Loucy (cell line): ENCODE data around the gene HGFAC.

Experiments
- H2AFZ ChIP-seq: fragments of 200-600 bp; sonication (generic); 2 replicates; pipeline ENCODE4 v1.6.0; 2016; ENCODE audit warnings: antibody characterized with exemption, mild to moderate bottlenecking, low read length, moderate library complexity
- H3F3A ChIP-seq: fragments of 200-600 bp; 2 replicates; pipeline ENCODE4 v1.6.0; 2016; ENCODE audit warnings: antibody characterized with exemption, low read depth, mild to moderate bottlenecking
- H3K27me3 ChIP-seq: fragments of 200-600 bp; sonication (generic); 2 replicates; pipeline ENCODE4 v1.6.1; 2014; ENCODE audit warnings: low read length, mild to moderate bottlenecking; ENCODE audit not compliant: insufficient read depth, poor library complexity, severe bottlenecking
- H3K36me3 ChIP-seq: fragments of 200-600 bp; sonication (generic); 2 replicates; pipeline ENCODE4 v1.6.1; 2016; ENCODE audit warnings: low read length; ENCODE audit not compliant: insufficient read depth
- H3K4me1 ChIP-seq: fragments of 200-600 bp; sonication (generic); 2 replicates; pipeline ENCODE4 v1.5.1; 2014; ENCODE audit warnings: low read length, mild to moderate bottlenecking; ENCODE audit not compliant: insufficient read depth, poor library complexity, severe bottlenecking
- H3K4me2 ChIP-seq: fragments of 200-600 bp; sonication (generic); 2 replicates; pipeline ENCODE4 v1.6.0; 2014; ENCODE audit warnings: antibody characterized with exemption, low read length, low read depth, mild to moderate bottlenecking; ENCODE audit not compliant: poor library complexity, severe bottlenecking
- H3K4me3 ChIP-seq: fragments of 200-600 bp; sonication (generic); 2 replicates; pipeline ENCODE4 v1.5.1; 2014; ENCODE audit warnings: low read length, mild to moderate bottlenecking, mixed read lengths; ENCODE audit not compliant: poor library complexity, severe bottlenecking
- H3K79me2 ChIP-seq: fragments of 200-600 bp; sonication (generic); 2 replicates; pipeline ENCODE4 v1.6.1; 2014; ENCODE audit warnings: low read length; ENCODE audit not compliant: insufficient read depth
- H3K9ac ChIP-seq: fragments of 200-600 bp; sonication (generic); 2 replicates; pipeline ENCODE4 v1.6.0; 2014; ENCODE audit warnings: mild to moderate bottlenecking, low read depth, low read length, moderate library complexity; ENCODE audit not compliant: poor library complexity, severe bottlenecking
- H3K9me2 ChIP-seq: fragments of 200-600 bp; sonication (generic); replicated peaks from 2 replicates; pipeline ENCODE4 v1.6.1; 2016; ENCODE audit warnings: low read depth, low read length, mixed read lengths
- H3K9me3 ChIP-seq: fragments of 200-600 bp; sonication (generic); 2 replicates; pipeline ENCODE4 v1.6.1; 2014; ENCODE audit warnings: mild to moderate bottlenecking, antibody characterized with exemption, low read length, low read depth; ENCODE audit not compliant: insufficient read depth
- H4K20me1 ChIP-seq: fragments of 200-600 bp; sonication (generic); 2 replicates; pipeline ENCODE4 v1.6.0; 2014; ENCODE audit warnings: antibody characterized with exemption, low read length, mild to moderate bottlenecking; ENCODE audit not compliant: insufficient read depth, poor library complexity, severe bottlenecking
- EZH2phosphoT487 ChIP-seq: fragments of 200-600 bp; IDR thresholded peaks from 2 replicates; pipeline ENCODE4 v1.6.1; 2018; ENCODE audit warnings: antibody characterized with exemption, mild to moderate bottlenecking, moderate library complexity, borderline replicate concordance
- TF ChIP-seq, protein P1 (sequence below): fragments of 200-600 bp; sonication (generic); conservative IDR thresholded peaks from 2 replicates; pipeline ENCODE4 v1.5.1; 2014; ENCODE audit warnings: mild to moderate bottlenecking, antibody characterized with exemption, low read length

HGFAC gene

DNA sequence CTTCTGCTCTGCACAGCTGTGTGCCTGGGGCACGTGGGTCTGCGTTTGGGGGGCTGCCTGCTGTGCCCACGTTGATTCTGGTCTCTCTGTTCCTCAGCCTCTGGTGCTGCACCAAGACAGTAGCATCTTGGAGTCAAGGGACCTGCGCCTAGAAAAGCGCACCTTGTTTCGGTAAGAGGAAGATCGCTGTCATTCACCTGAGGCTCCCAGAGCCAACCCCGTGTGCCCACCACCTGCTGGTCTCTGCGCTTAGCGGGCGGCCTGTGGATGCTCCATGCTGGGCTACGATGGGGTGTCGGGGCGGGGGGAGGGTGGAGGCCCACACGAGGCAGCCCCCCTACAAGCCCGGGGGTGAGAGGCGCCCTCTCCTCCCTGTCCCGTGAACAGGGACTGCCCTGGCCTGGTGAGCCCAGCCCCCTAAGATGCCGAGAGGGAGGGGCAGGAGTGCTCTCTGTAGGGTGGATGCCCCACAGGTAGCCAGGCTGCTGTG is 18.9 kb upstream of the HGFAC start:
- H2AFZ ChIP-seq, result no peak overlapping the region
- H3K27me3 ChIP-seq, result no peaks in the 10 kb centered on the region
- H3K36me3 ChIP-seq, result peaks cover 66% of the 10 kb centered on the region; the same call in 1 of the 2 replicates
- no peaks in the 10 kb centered on the region for H3K9me3 ChIP-seq
- TF ChIP-seq EZH2phosphoT487, result no peak
- TF ChIP-seq, protein P1, sequence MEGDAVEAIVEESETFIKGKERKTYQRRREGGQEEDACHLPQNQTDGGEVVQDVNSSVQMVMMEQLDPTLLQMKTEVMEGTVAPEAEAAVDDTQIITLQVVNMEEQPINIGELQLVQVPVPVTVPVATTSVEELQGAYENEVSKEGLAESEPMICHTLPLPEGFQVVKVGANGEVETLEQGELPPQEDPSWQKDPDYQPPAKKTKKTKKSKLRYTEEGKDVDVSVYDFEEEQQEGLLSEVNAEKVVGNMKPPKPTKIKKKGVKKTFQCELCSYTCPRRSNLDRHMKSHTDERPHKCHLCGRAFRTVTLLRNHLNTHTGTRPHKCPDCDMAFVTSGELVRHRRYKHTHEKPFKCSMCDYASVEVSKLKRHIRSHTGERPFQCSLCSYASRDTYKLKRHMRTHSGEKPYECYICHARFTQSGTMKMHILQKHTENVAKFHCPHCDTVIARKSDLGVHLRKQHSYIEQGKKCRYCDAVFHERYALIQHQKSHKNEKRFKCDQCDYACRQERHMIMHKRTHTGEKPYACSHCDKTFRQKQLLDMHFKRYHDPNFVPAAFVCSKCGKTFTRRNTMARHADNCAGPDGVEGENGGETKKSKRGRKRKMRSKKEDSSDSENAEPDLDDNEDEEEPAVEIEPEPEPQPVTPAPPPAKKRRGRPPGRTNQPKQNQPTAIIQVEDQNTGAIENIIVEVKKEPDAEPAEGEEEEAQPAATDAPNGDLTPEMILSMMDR, result no peak
- H3K79me2 ChIP-seq, result no peaks in the 10 kb centered on the region
- H3K4me2 ChIP-seq, result no peak overlapping the region
- no peak overlapping the region for H3K4me3 ChIP-seq
- H3K4me1 ChIP-seq, result no peaks in the 10 kb centered on the region
- H3K9ac ChIP-seq, result no peak overlapping the region
- H3F3A ChIP-seq, result no peaks in the 10 kb centered on the region
- H4K20me1 ChIP-seq, result no peaks in the 10 kb centered on the region
- H3K9me2 ChIP-seq, result no peaks in the 10 kb centered on the region

DNA sequence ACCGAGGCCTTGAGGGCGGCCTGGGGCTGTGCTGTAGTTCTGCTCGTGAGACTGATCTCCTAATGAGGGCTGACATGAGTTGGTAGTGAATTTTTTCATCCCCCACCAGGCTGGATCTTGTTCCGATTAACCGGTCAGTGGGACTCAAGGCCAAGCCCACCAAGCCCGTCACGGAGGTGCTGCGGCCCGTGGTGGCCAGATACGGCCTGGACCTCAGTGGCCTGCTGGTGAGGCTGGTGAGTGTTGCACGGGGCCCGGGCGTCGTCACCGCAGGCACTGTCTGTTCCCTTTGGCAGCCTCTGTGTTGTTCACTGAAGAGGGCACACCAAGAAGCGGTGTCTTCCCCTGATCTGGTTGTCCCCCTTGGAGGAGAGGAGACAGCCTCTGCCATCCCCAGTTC is 18.4 kb upstream of the HGFAC start:
- Histone ChIP-seq H3K9ac (no peak overlapping the region), H3K79me2 (no peaks in the 10 kb centered on the region), H4K20me1 (no peaks in the 10 kb centered on the region), H3K27me3 (no peaks in the 10 kb centered on the region), H3F3A (no peaks in the 10 kb centered on the region), H3K4me3 (no peak overlapping the region), H3K4me2 (no peak overlapping the region), H3K9me2 (no peaks in the 10 kb centered on the region), H3K4me1 (no peaks in the 10 kb centered on the region), H2AFZ (no peak overlapping the region), H3K9me3 (no peaks in the 10 kb centered on the region), H3K36me3 (peaks cover 64% of the 10 kb centered on the region; the same call in 1 of the 2 replicates)
- TF ChIP-seq EZH2phosphoT487, result no peak
- TF ChIP-seq, protein P1, result no peak

DNA sequence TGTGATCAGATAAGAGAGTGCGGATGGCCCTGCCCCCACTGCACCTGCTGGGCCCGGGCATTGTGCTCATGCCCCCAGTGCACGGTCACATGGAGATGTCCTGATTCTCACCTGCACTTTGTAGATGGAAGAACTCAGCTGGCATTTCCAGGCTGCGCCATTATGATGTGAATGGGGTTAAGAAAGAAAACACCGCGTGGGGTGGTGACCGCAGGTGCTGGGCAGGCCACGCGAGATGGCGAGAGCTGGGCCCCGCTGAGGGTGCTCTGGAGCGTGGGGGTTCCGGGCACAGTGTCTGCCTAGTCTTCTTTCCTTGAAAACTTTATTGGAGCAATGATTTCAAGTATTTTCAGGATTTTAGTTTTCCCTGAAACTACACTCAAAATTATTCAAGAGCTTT is 17.8 kb upstream of the HGFAC start:
- Histone ChIP-seq H3K9me3 (no peaks in the 10 kb centered on the region), H3K79me2 (no peaks in the 10 kb centered on the region), H3F3A (no peaks in the 10 kb centered on the region), H4K20me1 (no peaks in the 10 kb centered on the region), H2AFZ (no peak overlapping the region), H3K4me1 (no peaks in the 10 kb centered on the region), H3K9me2 (no peaks in the 10 kb centered on the region), H3K27me3 (no peaks in the 10 kb centered on the region), H3K4me3 (no peak overlapping the region), H3K9ac (no peak overlapping the region), H3K4me2 (no peak overlapping the region), H3K36me3 (peaks cover 67% of the 10 kb centered on the region; the same call in 1 of the 2 replicates)
- TF ChIP-seq EZH2phosphoT487, result no peak
- TF ChIP-seq, protein P1, result no peak
